ENCODE measurements around the gene NKPD1. TPM values are rescaled to one million over a fixed set of nuclear protein-coding genes. Genes with fewer than 3 reads are reported as not detected.
A peak's percentile ranks its signal among the peaks of the same experiment; 100 is the strongest.

Gene NKPD1
- total RNA-seq, 1 donor from 2014 or later = 0.67 TPM

DNA sequence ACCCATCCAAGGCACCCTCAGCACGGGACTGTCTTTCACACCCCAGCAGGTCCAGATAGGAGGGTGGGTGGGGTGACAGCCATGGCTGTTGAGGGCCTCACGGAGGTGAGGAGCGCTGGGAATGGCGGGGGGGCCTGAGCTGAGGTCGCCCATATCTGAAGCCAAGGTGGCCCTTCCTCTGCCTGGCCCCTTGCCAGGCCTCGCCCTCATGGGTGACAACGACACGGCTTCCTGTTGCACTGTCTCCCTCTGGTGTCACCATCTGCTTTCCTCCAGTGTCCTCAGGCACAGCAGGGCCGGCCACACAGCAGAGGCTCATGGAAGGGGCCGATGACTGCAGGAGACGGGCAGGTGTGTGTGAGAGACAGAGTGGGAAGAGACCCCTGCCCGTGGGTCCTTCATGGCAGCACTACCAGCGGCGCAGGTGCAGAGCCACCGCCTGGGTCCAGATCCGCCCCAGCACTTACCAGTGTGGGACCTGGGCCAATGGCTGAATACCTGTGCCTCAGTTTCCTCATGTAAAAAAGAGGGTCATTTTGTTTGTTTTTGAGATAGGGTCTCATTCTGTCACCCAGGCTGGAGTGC is 8.1 kb upstream of the NKPD1 start:
- H3K27me3 Mint-ChIP-seq (ENCODE audit: unreplicated experiment) = peaks cover 13% of the 10 kb centered on the region
- H3K27ac Mint-ChIP-seq (ENCODE audit: unreplicated experiment) = no peak overlapping the region
- no peak overlapping the region for H3K4me3 Mint-ChIP-seq (ENCODE audit: unreplicated experiment)
- no peaks in the 10 kb centered on the region for H3K9me3 Mint-ChIP-seq (ENCODE audit: unreplicated experiment)
- TF ChIP-seq CTCF (IDR thresholded peaks at IDR 0.05; ENCODE audit: unreplicated experiment) = no peak
- no peak for DNase-seq (ENCODE audit: low spot score)
- peaks cover 8% of the 10 kb centered on the region for H3K36me3 Mint-ChIP-seq (ENCODE audit: low read depth, unreplicated experiment)
- H3K4me1 Mint-ChIP-seq (ENCODE audit: unreplicated experiment) = peaks cover 55% of the 10 kb centered on the region

DNA sequence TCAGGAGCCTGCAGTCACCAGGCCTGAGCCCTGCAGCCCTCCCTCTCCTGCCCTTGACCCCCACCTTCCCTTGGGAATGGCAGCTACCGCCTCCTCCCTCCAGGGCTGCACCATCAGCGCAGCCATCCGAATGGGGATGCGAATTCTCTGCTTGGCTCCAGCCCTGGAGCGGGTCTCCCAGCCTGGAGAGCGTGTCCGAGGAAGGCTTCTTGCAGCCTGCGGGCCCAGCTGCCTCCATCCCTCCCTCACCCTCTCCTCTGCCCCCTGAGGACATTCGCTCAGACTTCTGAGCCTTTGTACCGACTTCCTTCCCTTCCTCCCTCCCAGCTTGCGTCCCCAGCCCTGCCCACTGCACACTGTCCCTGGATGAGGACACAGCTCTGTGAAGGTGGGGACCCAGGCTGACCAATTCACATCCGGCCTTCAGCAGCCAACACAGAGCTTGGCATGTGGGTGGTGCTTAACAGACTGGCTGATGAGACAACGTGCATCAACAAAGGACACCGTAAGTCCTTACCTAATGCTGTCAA is 6.0 kb upstream of the NKPD1 start:
- TF ChIP-seq CTCF (IDR thresholded peaks at IDR 0.05; ENCODE audit: unreplicated experiment) = no peak
- peaks cover 42% of the 10 kb centered on the region for H3K4me1 Mint-ChIP-seq (ENCODE audit: unreplicated experiment)
- no peak for DNase-seq (ENCODE audit: low spot score)
- no peak overlapping the region for H3K4me3 Mint-ChIP-seq (ENCODE audit: unreplicated experiment)
- peak overlapping the region; percentile 90 for H3K27ac Mint-ChIP-seq (ENCODE audit: unreplicated experiment)
- peaks cover 8% of the 10 kb centered on the region for H3K36me3 Mint-ChIP-seq (ENCODE audit: low read depth, unreplicated experiment)
- H3K9me3 Mint-ChIP-seq (ENCODE audit: unreplicated experiment) = no peaks in the 10 kb centered on the region
- H3K27me3 Mint-ChIP-seq (ENCODE audit: unreplicated experiment) = peaks cover 13% of the 10 kb centered on the region

DNA sequence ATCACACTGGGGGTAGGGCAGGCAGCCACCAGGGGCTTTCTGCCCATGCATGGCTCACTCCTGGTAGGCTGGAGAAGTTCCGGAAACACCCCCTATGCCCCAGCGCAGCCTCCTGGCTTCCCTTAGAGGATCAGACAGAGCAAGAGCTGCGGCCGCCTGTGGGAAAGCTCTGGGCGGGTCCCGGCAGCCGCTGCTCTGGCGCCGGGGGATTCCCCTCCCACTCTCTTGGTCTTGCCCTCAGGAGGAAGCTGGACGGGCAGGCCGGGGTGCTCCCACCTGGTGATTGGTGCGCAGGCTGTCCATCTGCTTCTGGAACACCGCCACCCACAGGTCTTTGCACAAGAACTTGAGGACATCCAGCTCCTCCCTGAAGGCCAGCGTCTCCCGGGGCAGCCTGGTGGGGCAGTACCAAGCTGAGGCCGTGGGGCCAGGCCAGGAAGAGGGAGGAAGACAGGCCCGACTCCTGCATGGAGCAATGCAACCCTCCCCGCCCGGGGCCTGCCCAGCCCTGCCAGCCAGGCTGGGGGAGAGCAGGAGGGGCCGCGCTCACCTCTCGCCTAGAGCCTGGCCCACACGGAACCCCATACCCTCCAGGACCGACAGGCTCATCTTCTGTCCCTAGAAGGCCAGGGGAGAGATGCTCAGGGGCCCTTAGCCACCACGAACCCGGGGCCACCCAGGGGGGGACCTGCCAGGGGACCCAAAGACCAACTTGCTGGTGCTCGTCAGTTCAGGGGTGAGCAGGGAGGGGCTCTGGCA is 4.0 kb upstream of the NKPD1 start:
- Mint-ChIP-seq H3K36me3 (ENCODE audit: low read depth, unreplicated experiment) (peaks cover 7% of the 10 kb centered on the region), H3K9me3 (ENCODE audit: unreplicated experiment) (no peaks in the 10 kb centered on the region), H3K27ac (ENCODE audit: unreplicated experiment) (no peak overlapping the region), H3K4me3 (ENCODE audit: unreplicated experiment) (no peak overlapping the region), H3K27me3 (ENCODE audit: unreplicated experiment) (peaks cover 17% of the 10 kb centered on the region), H3K4me1 (ENCODE audit: unreplicated experiment) (peaks cover 30% of the 10 kb centered on the region)
- TF ChIP-seq CTCF (IDR thresholded peaks at IDR 0.05; ENCODE audit: unreplicated experiment) = no peak
- DNase-seq (ENCODE audit: low spot score) = no peak

DNA sequence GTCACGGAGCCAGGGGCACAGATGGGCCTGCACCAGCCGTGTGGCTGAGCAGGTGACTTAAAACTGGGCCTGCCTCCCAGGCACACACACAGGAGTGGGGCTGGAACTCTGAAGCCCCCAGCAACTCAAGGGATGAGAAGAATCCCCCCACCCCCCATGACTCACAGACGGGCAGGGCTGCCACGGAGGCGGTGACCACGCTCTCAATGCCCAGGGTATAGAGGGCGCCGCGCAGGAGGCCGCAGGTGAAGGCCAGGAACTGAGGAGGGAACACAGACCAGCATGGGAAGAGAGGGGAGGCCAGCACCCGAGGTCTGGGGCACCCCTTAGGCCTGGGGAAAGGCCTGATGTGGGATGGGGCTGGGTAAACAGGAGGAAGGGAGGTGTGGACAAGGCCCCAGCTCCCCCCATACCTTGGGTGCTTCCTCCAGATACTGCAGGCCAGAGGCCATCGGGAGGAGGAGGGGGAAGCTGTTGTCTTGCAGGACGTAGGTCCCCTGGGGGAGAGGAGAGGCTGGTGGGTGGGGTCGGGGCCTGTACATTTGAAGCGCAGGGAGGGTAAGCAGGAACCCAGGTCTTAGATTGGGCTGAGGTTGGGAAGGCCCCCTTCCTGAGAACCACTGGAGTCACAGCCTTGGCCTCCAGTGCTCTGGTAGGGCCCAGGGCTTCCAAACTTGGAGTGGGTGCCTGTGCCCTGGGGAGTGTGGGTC is 3.1 kb upstream of the NKPD1 start:
- DNase-seq (ENCODE audit: low spot score) = no peak
- H3K27me3 Mint-ChIP-seq (ENCODE audit: unreplicated experiment) = peaks cover 17% of the 10 kb centered on the region
- no peak overlapping the region for H3K27ac Mint-ChIP-seq (ENCODE audit: unreplicated experiment)
- no peak for TF ChIP-seq CTCF (IDR thresholded peaks at IDR 0.05; ENCODE audit: unreplicated experiment)
- peaks cover 25% of the 10 kb centered on the region for H3K4me1 Mint-ChIP-seq (ENCODE audit: unreplicated experiment)
- no peaks in the 10 kb centered on the region for H3K9me3 Mint-ChIP-seq (ENCODE audit: unreplicated experiment)
- no peak overlapping the region for H3K4me3 Mint-ChIP-seq (ENCODE audit: unreplicated experiment)
- peaks cover 7% of the 10 kb centered on the region for H3K36me3 Mint-ChIP-seq (ENCODE audit: low read depth, unreplicated experiment)

Measured in endothelial cell (in vitro differentiated cells).